Measurements from ENCODE around the gene CLPTM1. TPM values are rescaled to one million over a fixed set of nuclear protein-coding genes. Genes with fewer than 3 reads are reported as not detected.

CLPTM1 gene
- polyA plus RNA-seq, 3 donors, result 14.7 to 84.3 (median 20.0) TPM

- peak overlapping the region in 1 of 7 donors; percentile 55 for H3K27ac Mint-ChIP-seq
These were observed 19.7 kb downstream of the CLPTM1 start for GRCh38 chr19:44974857-44975256.

GRCh38 chr19:44975444-44975843 lies 20.3 kb downstream of the CLPTM1 start:
- H3K27me3 ChIP-seq (ENCODE audit: control insufficient read depth in 2 of 2, insufficient read depth in 2 of 2, low read length in 2 of 2), result no peaks in the 10 kb centered on the region
- Mint-ChIP-seq H3K27ac (peak overlapping the region in 1 of 7 donors; percentile 63), H3K4me3 (no peak overlapping the region), H3K36me3 (peaks cover 66 to 82% of the 10 kb centered on the region in 2 donors), H3K27me3 (ENCODE audit: low read depth in 3 of 3) (peaks cover 0 to 3% (median 2%) of the 10 kb centered on the region in 3 donors), H3K9me3 (peaks cover 0 to 2% (median 0%) of the 10 kb centered on the region in 7 donors), H3K4me1 (no peaks in the 10 kb centered on the region)
- intact Hi-C loops (cut with micrococcal nuclease), result no loop called here
- no CpG with 5 or more reads among the region's 4 CpGs for WGBS (ENCODE audit: insufficient coverage)
- no peak overlapping the region for H2AFZ ChIP-seq (ENCODE audit: insufficient read depth, low read depth, low read length, poor library complexity, severe bottlenecking)
- H3K36me3 ChIP-seq (replicated peaks in 1 of 2; ENCODE audit: control insufficient read depth in 1 of 2, insufficient read depth in 2 of 2, low read length in 2 of 2), result peaks cover 67 to 82% of the 10 kb centered on the region in 2 donors
- no peak overlapping the region for H3K4me3 ChIP-seq (replicated peaks in 1 of 3; ENCODE audit: low read depth in 2 of 3, low read length in 3 of 3)
- H3K4me2 ChIP-seq (replicated peaks; ENCODE audit: extremely low read depth, low read length, poor library complexity, severe bottlenecking), result no peak overlapping the region
- peaks cover 5% of the 10 kb centered on the region for H4K20me1 ChIP-seq (ENCODE audit: insufficient read depth, low read length)
- H3K4me1 ChIP-seq (ENCODE audit: control insufficient read depth in 1 of 2, insufficient read depth in 2 of 2, low read length in 2 of 2), result no peaks in the 10 kb centered on the region
- H3K79me2 ChIP-seq (ENCODE audit: insufficient read depth, low read length), result no peaks in the 10 kb centered on the region
- H3K27ac ChIP-seq (ENCODE audit: low read depth in 1 of 2, low read length in 2 of 2), result no peak overlapping the region
- no peak overlapping the region for H3K9ac ChIP-seq (ENCODE audit: insufficient read depth, low read length, poor library complexity, severe bottlenecking)
- no peak for TF ChIP-seq CTCF (IDR thresholded peaks at IDR 0.05)
- DNase-seq, result no peak
- no peaks in the 10 kb centered on the region for H3K9me3 ChIP-seq (replicated peaks in 1 of 2; ENCODE audit: control insufficient read depth in 1 of 2, insufficient read depth in 1 of 2, low read length in 2 of 2)

More at GRCh38 chr19:44974857-44975256, 19.7 kb downstream of the CLPTM1 start:
- no peak overlapping the region for H2AFZ ChIP-seq (ENCODE audit: insufficient read depth, low read depth, low read length, poor library complexity, severe bottlenecking)
- H3K27ac ChIP-seq (ENCODE audit: low read depth in 1 of 2, low read length in 2 of 2), result no peak overlapping the region
- intact Hi-C loops (cut with micrococcal nuclease), result no loop called here
- no peaks in the 10 kb centered on the region for H3K27me3 ChIP-seq (ENCODE audit: control insufficient read depth in 2 of 2, insufficient read depth in 2 of 2, low read length in 2 of 2)
- H3K4me1 Mint-ChIP-seq, result no peaks in the 10 kb centered on the region
- peaks cover 64 to 81% of the 10 kb centered on the region in 2 donors for H3K36me3 Mint-ChIP-seq
- no peaks in the 10 kb centered on the region for H3K9me3 ChIP-seq (replicated peaks in 1 of 2; ENCODE audit: control insufficient read depth in 1 of 2, insufficient read depth in 1 of 2, low read length in 2 of 2)
- H3K4me1 ChIP-seq (ENCODE audit: control insufficient read depth in 1 of 2, insufficient read depth in 2 of 2, low read length in 2 of 2), result no peaks in the 10 kb centered on the region
- no peak for TF ChIP-seq CTCF (IDR thresholded peaks at IDR 0.05)
- no peak for DNase-seq
- no peaks in the 10 kb centered on the region for H3K79me2 ChIP-seq (ENCODE audit: insufficient read depth, low read length)
- H3K9me3 Mint-ChIP-seq, result peaks cover 0 to 2% (median 0%) of the 10 kb centered on the region in 7 donors
- peaks cover 0 to 3% (median 2%) of the 10 kb centered on the region in 3 donors for H3K27me3 Mint-ChIP-seq (ENCODE audit: low read depth in 3 of 3)
- H4K20me1 ChIP-seq (ENCODE audit: insufficient read depth, low read length), result peaks cover 9% of the 10 kb centered on the region
- WGBS (ENCODE audit: insufficient coverage), result 100% methylated on average over 1 of the region's 5 CpGs
- H3K9ac ChIP-seq (ENCODE audit: insufficient read depth, low read length, poor library complexity, severe bottlenecking), result no peak overlapping the region
- H3K4me3 Mint-ChIP-seq, result no peak overlapping the region
- peaks cover 65 to 82% of the 10 kb centered on the region in 2 donors for H3K36me3 ChIP-seq (replicated peaks in 1 of 2; ENCODE audit: control insufficient read depth in 1 of 2, insufficient read depth in 2 of 2, low read length in 2 of 2)
- H3K4me3 ChIP-seq (replicated peaks in 1 of 3; ENCODE audit: low read depth in 2 of 3, low read length in 3 of 3), result no peak overlapping the region
- no peak overlapping the region for H3K4me2 ChIP-seq (replicated peaks; ENCODE audit: extremely low read depth, low read length, poor library complexity, severe bottlenecking)
